ENCODE measurements around the gene PPY.
"Not testable (repeated sequence)": the region's sequence is repeated elsewhere in the genome, so short reads cannot be mapped to it uniquely, and the experiment has no call there.

PPY gene

GRCh38 chr17:43942051-43942685 lies at the start of gene PPY:
TSS of gene PPY (minus strand) at chr17:43942476. CDS start at chr17:43941654, 822 bp downstream.
- DNase-seq: no peak

- no peak for DNase-seq
Measured at GRCh38 chr17:43988301-43988700, 46.0 kb upstream of the PPY start.

GRCh38 chr17:43987131-43988021 lies 45.1 kb upstream of the PPY start:
- no peak for DNase-seq

GRCh38 chr17:43986225-43986981 lies 44.1 kb upstream of the PPY start:
- no peak for DNase-seq

GRCh38 chr17:43984521-43984920 lies 42.2 kb upstream of the PPY start:
- DNase-seq: no peak

GRCh38 chr17:43983515-43984411 lies 41.5 kb upstream of the PPY start:
- no peak for DNase-seq

GRCh38 chr17:43983196-43983514 lies 40.9 kb upstream of the PPY start:
- DNase-seq: no peak

- no peak for DNase-seq
Measured at GRCh38 chr17:43982171-43982570, 39.9 kb upstream of the PPY start.

- DNase-seq: no peak
Measured at GRCh38 chr17:43979671-43980070, 37.4 kb upstream of the PPY start.

GRCh38 chr17:43979011-43979410 lies 36.7 kb upstream of the PPY start:
- DNase-seq: no peak

- no peak for DNase-seq
Measured at GRCh38 chr17:43978078-43978477, 35.8 kb upstream of the PPY start.

- no peak for DNase-seq
Measured at GRCh38 chr17:43976963-43977837, 34.9 kb upstream of the PPY start.

GRCh38 chr17:43975898-43976297 lies 33.6 kb upstream of the PPY start:
- no peak for DNase-seq

- no peak for DNase-seq
Measured at GRCh38 chr17:43974382-43975266, 32.3 kb upstream of the PPY start.

GRCh38 chr17:43972444-43973212 lies 30.4 kb upstream of the PPY start:
- DNase-seq: not testable (repeated sequence)

- not testable (repeated sequence) for DNase-seq
Measured at GRCh38 chr17:43971436-43971835, 29.2 kb upstream of the PPY start.

- DNase-seq: no peak
Measured at GRCh38 chr17:43970366-43970765, 28.1 kb upstream of the PPY start.

- no peak for DNase-seq
Measured at GRCh38 chr17:43967251-43967875, 25.1 kb upstream of the PPY start.

GRCh38 chr17:43966276-43966675 lies 24.0 kb upstream of the PPY start:
- DNase-seq: no peak

Measured in NCI-H226 (cell line).